Brain microvascular endothelial cell (primary cell): ENCODE measurements around the gene RAB11FIP4.

Experiments
- DNase-seq: peaks from one replicate; pipeline ENCODE4 v3.0.0-alpha.2; 2020
- H3K27ac ChIP-seq: fragments of 250-450 bp; sonication (Bioruptor Pico); 2 replicates; pipeline ENCODE4 v1.5.1; 2020; ENCODE audit warnings: mild to moderate bottlenecking, moderate library complexity
- H3K27me3 ChIP-seq: fragments of 250-450 bp; sonication (Bioruptor Pico); replicated peaks from 2 replicates; pipeline ENCODE4 v1.5.1; 2020; ENCODE audit warnings: mild to moderate bottlenecking
- H3K36me3 ChIP-seq: fragments of 250-450 bp; sonication (Bioruptor Pico); replicated peaks from 2 replicates; pipeline ENCODE4 v1.5.1; 2020; ENCODE audit warnings: mild to moderate bottlenecking
- H3K4me3 ChIP-seq: 2 replicates; pipeline ENCODE4 v1.5.1; 2011; ENCODE audit warnings: low read depth, mild to moderate bottlenecking, control low read depth, low read length, moderate library complexity
- CTCF ChIP-seq: IDR thresholded peaks from 2 replicates; pipeline ENCODE4 v1.5.1; 2011; ENCODE audit warnings: low read depth, mild to moderate bottlenecking, moderate library complexity, low read length, control low read depth, inconsistent platforms; ENCODE audit errors: missing control alignments
- in situ Hi-C: cut with HindIII; loops from 2 replicates; pipeline ENCODE4 v1.10.0; 2017; ENCODE audit warnings: low sequenced_read_pairs, low pct_ligation_motif_present

RAB11FIP4 gene

GRCh38 chr17:31556969-31557645 lies 165.6 kb downstream of the RAB11FIP4 start:
- no peaks in the 10 kb centered on the region for H3K36me3 ChIP-seq
- no peak overlapping the region for H3K27ac ChIP-seq
- no peak overlapping the region for H3K4me3 ChIP-seq
- no peaks in the 10 kb centered on the region for H3K27me3 ChIP-seq
- DNase-seq = no peak
- no peak for TF ChIP-seq CTCF
- in situ Hi-C loops = no loop called here

- H3K36me3 ChIP-seq = peaks cover 9% of the 10 kb centered on the region
- in situ Hi-C loops = no loop called here
- H3K4me3 ChIP-seq = peak overlapping the region; percentile 86
- H3K27ac ChIP-seq = peak overlapping the region; percentile 90
- no peaks in the 10 kb centered on the region for H3K27me3 ChIP-seq
- TF ChIP-seq CTCF = peak; percentile 48
- DNase-seq = peak; percentile 56
These were observed 167.5 kb downstream of the RAB11FIP4 start for GRCh38 chr17:31558748-31559583.

GRCh38 chr17:31559584-31560501 lies 168.4 kb downstream of the RAB11FIP4 start:
- Histone ChIP-seq H3K36me3 (peaks cover 11% of the 10 kb centered on the region), H3K27me3 (no peaks in the 10 kb centered on the region), H3K27ac (peak overlapping the region; percentile 90), H3K4me3 (peak overlapping the region; percentile 86)
- DNase-seq = peak; percentile 9
- in situ Hi-C loops = no loop called here
- TF ChIP-seq CTCF = no peak

GRCh38 chr17:31560616-31561235 lies 169.3 kb downstream of the RAB11FIP4 start:
- H3K4me3 ChIP-seq = peak overlapping the region; percentile 86
- no peak for TF ChIP-seq CTCF
- DNase-seq = no peak
- H3K36me3 ChIP-seq = peaks cover 11% of the 10 kb centered on the region
- H3K27ac ChIP-seq = peak overlapping the region; percentile 90
- in situ Hi-C loops = no loop called here
- H3K27me3 ChIP-seq = no peaks in the 10 kb centered on the region

GRCh38 chr17:31561469-31562375 lies 170.2 kb downstream of the RAB11FIP4 start:
- in situ Hi-C loops = no loop called here
- Histone ChIP-seq H3K4me3 (peak overlapping the region; percentile 86), H3K36me3 (peaks cover 11% of the 10 kb centered on the region), H3K27ac (peak overlapping the region; percentile 90), H3K27me3 (no peaks in the 10 kb centered on the region)
- no peak for TF ChIP-seq CTCF
- DNase-seq = no peak
